CD14-positive monocyte (primary cell): ENCODE results near the gene NRP2. TPM values are rescaled to one million over a fixed set of nuclear protein-coding genes. Genes with fewer than 3 reads are reported as not detected.

Experiments used
- DNase-seq, 3 donors: peaks; one replicate each; pipeline ENCODE4 v3.0.0-alpha.2; 2011 to 2022
- H2AFZ ChIP-seq: 2 replicates; pipeline ENCODE4 v1.6.0; 2012; ENCODE audit warnings: mild to moderate bottlenecking, low read depth, low read length, inconsistent platforms; ENCODE audit not compliant: insufficient read depth, poor library complexity, severe bottlenecking
- H3K27ac ChIP-seq, 2 donors: 1 replicate in 1 of 2; 2 replicates in 1 of 2; pipeline ENCODE4 v1.5.1; 2012 to 2013; ENCODE audit warnings: low read length in 2 of 2, control low read depth in 1 of 2, inconsistent platforms in 1 of 2, low read depth in 1 of 2, mild to moderate bottlenecking in 1 of 2
- H3K27me3 ChIP-seq, 2 donors: one replicate each; pipeline versions ENCODE4 v1.6.0 to v1.6.1; 2011 to 2013; ENCODE audit warnings: low read length in 2 of 2; ENCODE audit not compliant: control insufficient read depth in 2 of 2, insufficient read depth in 2 of 2
- H3K36me3 ChIP-seq, 2 donors: replicated peaks in 1 of 2; 1 replicate in 1 of 2; 2 replicates in 1 of 2; pipeline versions ENCODE4 v1.5.1 to v1.6.1; 2012 to 2013; ENCODE audit warnings: low read length in 2 of 2, control low read depth in 1 of 2, inconsistent platforms in 1 of 2, mild to moderate bottlenecking in 1 of 2; ENCODE audit not compliant: insufficient read depth in 2 of 2, control insufficient read depth in 1 of 2
- H3K4me1 ChIP-seq, 2 donors: 1 replicate in 1 of 2; 2 replicates in 1 of 2; pipeline versions ENCODE4 v1.5.1 to v1.6.1; 2012 to 2013; ENCODE audit warnings: low read length in 2 of 2, control low read depth in 1 of 2, inconsistent platforms in 1 of 2, mild to moderate bottlenecking in 1 of 2, moderate library complexity in 1 of 2; ENCODE audit not compliant: insufficient read depth in 2 of 2, control insufficient read depth in 1 of 2
- H3K4me2 ChIP-seq: replicated peaks from 2 replicates; pipeline ENCODE3; 2012; ENCODE audit warnings: low read length, moderate library complexity, mild to moderate bottlenecking; ENCODE audit not compliant: poor library complexity, severe bottlenecking; ENCODE audit errors: extremely low read depth
- H3K4me3 ChIP-seq, 3 experiments: fragments of 200-600 bp in 1 of 3; sonication (generic) in 1 of 3; replicated peaks in 1 of 3; 1 replicate in 2 of 3; 2 replicates in 1 of 3; pipeline ENCODE4 v1.5.1; 2011 to 2013; ENCODE audit warnings: low read length in 3 of 3, mild to moderate bottlenecking in 3 of 3, control low read depth in 2 of 3, low read depth in 2 of 3, inconsistent platforms in 1 of 3, moderate library complexity in 1 of 3
- H3K79me2 ChIP-seq: 2 replicates; pipeline ENCODE4 v1.6.0; 2012; ENCODE audit warnings: mild to moderate bottlenecking, control low read depth, inconsistent platforms, low read length, moderate library complexity; ENCODE audit not compliant: insufficient read depth
- H3K9ac ChIP-seq: 2 replicates; pipeline ENCODE4 v1.6.0; 2017; ENCODE audit warnings: low read length, mild to moderate bottlenecking; ENCODE audit not compliant: insufficient read depth, poor library complexity, severe bottlenecking
- H3K9me3 ChIP-seq, 2 donors: replicated peaks in 1 of 2; 1 replicate in 1 of 2; 2 replicates in 1 of 2; pipeline versions ENCODE4 v1.5.1 to v1.6.1; 2012 to 2013; ENCODE audit warnings: low read length in 2 of 2, control low read depth in 1 of 2; ENCODE audit not compliant: control insufficient read depth in 1 of 2, insufficient read depth in 1 of 2
- H4K20me1 ChIP-seq: 2 replicates; pipeline ENCODE4 v1.6.0; 2012; ENCODE audit warnings: mild to moderate bottlenecking, low read length, control low read depth, moderate library complexity; ENCODE audit not compliant: insufficient read depth
- H3K27ac Mint-ChIP-seq, 7 donors: one replicate each; pipeline ENCODE4 v1.8.0; 2020; ENCODE audit warnings: mild to moderate bottlenecking in 7 of 7, mixed read lengths in 7 of 7, moderate library complexity in 6 of 7, inconsistent platforms in 2 of 7
- H3K27me3 Mint-ChIP-seq, 3 donors: one replicate each; pipeline ENCODE4 v1.8.0; 2021 to 2022; ENCODE audit warnings: low read depth in 3 of 3, mild to moderate bottlenecking in 3 of 3, mixed read lengths in 3 of 3, moderate library complexity in 3 of 3, inconsistent platforms in 1 of 3
- H3K36me3 Mint-ChIP-seq, 2 donors: one replicate each; pipeline ENCODE4 v1.8.0; 2020; ENCODE audit warnings: mixed read lengths in 2 of 2, inconsistent platforms in 1 of 2, mild to moderate bottlenecking in 1 of 2
- H3K4me1 Mint-ChIP-seq: one replicate; pipeline ENCODE4 v1.8.0; 2020; ENCODE audit warnings: mild to moderate bottlenecking, mixed read lengths
- H3K4me3 Mint-ChIP-seq, 2 donors: one replicate each; pipeline ENCODE4 v1.8.0; 2020; ENCODE audit warnings: mild to moderate bottlenecking in 2 of 2, mixed read lengths in 2 of 2, moderate library complexity in 1 of 2
- H3K9me3 Mint-ChIP-seq, 7 donors: one replicate each; pipeline ENCODE4 v1.8.0; 2020 to 2022; ENCODE audit warnings: mixed read lengths in 7 of 7, mild to moderate bottlenecking in 6 of 7, moderate library complexity in 6 of 7, inconsistent platforms in 2 of 7
- CTCF ChIP-seq: fragments of 200-600 bp; IDR thresholded peaks from one replicate; pipeline ENCODE4 v1.8.0; 2022; ENCODE audit warnings: antibody characterized with exemption, mild to moderate bottlenecking
- WGBS: methylation state at CpG from one replicate; pipeline ENCODE4 v1.1.5; 2013; ENCODE audit warnings: missing lambda C conversion rate; ENCODE audit not compliant: insufficient coverage; 5-methylcytosine and 5-hydroxymethylcytosine counted together
- intact Hi-C, 2 donors: fragments of 100-400 bp; cut with micrococcal nuclease; formaldehyde crosslinking; loops; one replicate each; pipeline versions ENCODE4 v1.15.0 to v1.15.1; 2023
- polyA plus RNA-seq, 3 donors: library from polyadenylated mRNA; depleted of rRNA in 1 of 3; unstranded in 2 of 3; stranded (reverse) in 1 of 3; fragments of 300-500 nt in 2 of 3; fragments of >200 nt in 1 of 3; fragmentation: Illumina TruSeq in 2 of 3; gene quantifications; 1 replicate in 2 of 3; 2 replicates in 1 of 3; pipeline ENCODE4 v1.2.3, GENCODE V29; 2012 to 2021

Gene NRP2
- polyA plus RNA-seq, 3 donors, result 0.97 to 3.3 (median 1.6) TPM

GRCh38 chr2:205733082-205733481 lies 50.8 kb downstream of the NRP2 start:
- Histone ChIP-seq H3K4me1 (peaks cover 9 to 10% of the 10 kb centered on the region in 2 donors), H3K27me3 (no peaks in the 10 kb centered on the region), H3K4me3 (no peak overlapping the region), H3K79me2 (no peaks in the 10 kb centered on the region), H3K36me3 (no peaks in the 10 kb centered on the region), H3K9ac (no peak overlapping the region), H3K27ac (no peak overlapping the region), H3K4me2 (no peak overlapping the region), H3K9me3 (no peaks in the 10 kb centered on the region), H2AFZ (no peak overlapping the region), H4K20me1 (no peaks in the 10 kb centered on the region)
- Mint-ChIP-seq H3K4me1 (peaks cover 16% of the 10 kb centered on the region), H3K27me3 (peaks cover 0 to 5% (median 4%) of the 10 kb centered on the region in 3 donors), H3K4me3 (no peak overlapping the region), H3K36me3 (no peaks in the 10 kb centered on the region), H3K27ac (no peak overlapping the region), H3K9me3 (no peaks in the 10 kb centered on the region)
- TF ChIP-seq CTCF, result no peak
- 100% methylated on average over 4 of the region's 9 CpGs for WGBS
- no peak for DNase-seq
- intact Hi-C loops, result loop anchor here (10.0 kb wide), 1 partner anchor 48 kb away; the partner anchor contains the start of gene NRP2 (in 2 of the 2)

- no peak for DNase-seq
- no peaks in the 10 kb centered on the region for H3K27me3 ChIP-seq
- H3K4me2 ChIP-seq, result no peak overlapping the region
- peaks cover 9 to 10% of the 10 kb centered on the region in 2 donors for H3K4me1 ChIP-seq
- Mint-ChIP-seq H3K27me3 (peaks cover 0 to 5% (median 4%) of the 10 kb centered on the region in 3 donors), H3K36me3 (no peaks in the 10 kb centered on the region), H3K4me1 (peaks cover 16% of the 10 kb centered on the region), H3K9me3 (no peaks in the 10 kb centered on the region), H3K27ac (no peak overlapping the region), H3K4me3 (no peak overlapping the region)
- H3K27ac ChIP-seq, result no peak overlapping the region
- H2AFZ ChIP-seq, result no peak overlapping the region
- H4K20me1 ChIP-seq, result no peaks in the 10 kb centered on the region
- H3K9me3 ChIP-seq, result no peaks in the 10 kb centered on the region
- 99% methylated on average over 12 of the region's 14 CpGs for WGBS
- no peak for TF ChIP-seq CTCF
- no peaks in the 10 kb centered on the region for H3K79me2 ChIP-seq
- H3K4me3 ChIP-seq, result no peak overlapping the region
- intact Hi-C loops, result loop anchor here (10.0 kb wide), 1 partner anchor 49 kb away; the partner anchor contains the start of gene NRP2 (in 2 of the 2)
- no peaks in the 10 kb centered on the region for H3K36me3 ChIP-seq
- H3K9ac ChIP-seq, result no peak overlapping the region
Observed at GRCh38 chr2:205733648-205734047, 51.3 kb downstream of the NRP2 start.
